Ascending aorta (tissue), 2 donors: Measurements from ENCODE around the gene KCNIP1. TPM values are rescaled to one million over a fixed set of nuclear protein-coding genes. Genes with fewer than 3 reads are reported as not detected.

Experiments
- DNase-seq, 2 donors: peaks; one replicate each; pipeline ENCODE4 v3.0.0-alpha.2; 2019; ENCODE audit warnings: low spot score in 2 of 2
- H3K27ac ChIP-seq, 2 donors: fragments of 200-600 bp; sonication (generic); one replicate each; pipeline ENCODE4 v1.5.1; 2016 to 2017; ENCODE audit warnings: mild to moderate bottlenecking in 1 of 2
- H3K27me3 ChIP-seq: fragments of 200-600 bp; sonication (generic); one replicate; pipeline ENCODE4 v1.5.1; 2017
- H3K36me3 ChIP-seq, 2 donors: fragments of 200-600 bp; sonication (generic); one replicate each; pipeline ENCODE4 v1.5.1; 2016
- H3K4me1 ChIP-seq, 2 donors: fragments of 200-600 bp; sonication (generic); one replicate each; pipeline ENCODE4 v1.5.1; 2016 to 2017; ENCODE audit warnings: mild to moderate bottlenecking in 1 of 2
- H3K4me3 ChIP-seq, 2 donors: fragments of 200-600 bp; sonication (generic); one replicate each; pipeline ENCODE4 v1.5.1; 2016 to 2017; ENCODE audit warnings: mild to moderate bottlenecking in 1 of 2
- H3K9me3 ChIP-seq, 2 donors: fragments of 200-600 bp; sonication (generic); one replicate each; pipeline ENCODE4 v1.5.1; 2016
- intact Hi-C: fragments of 100-400 bp; cut with DNase I; formaldehyde crosslinking; loops from one replicate; pipeline ENCODE4 v1.15.1; 2023
- total RNA-seq: library from RNA; depleted of rRNA; stranded (reverse); fragments of >200 nt; gene quantifications from one replicate; pipeline ENCODE4 v1.1.0, GENCODE V29; 2016
- TF ChIP-seq, protein P1 (sequence below), 3 experiments: fragments of 200-600 bp in 2 of 3; fragments of 450-650 bp in 1 of 3; sonication (generic) in 2 of 3; IDR thresholded peaks; one replicate each; pipeline ENCODE4 v1.5.1; 2016 to 2019; ENCODE audit warnings: antibody characterized with exemption in 3 of 3, mild to moderate bottlenecking in 1 of 3, moderate library complexity in 1 of 3

KCNIP1 gene
- total RNA-seq, 1 donor from 2014 or later: not detected

DNA sequence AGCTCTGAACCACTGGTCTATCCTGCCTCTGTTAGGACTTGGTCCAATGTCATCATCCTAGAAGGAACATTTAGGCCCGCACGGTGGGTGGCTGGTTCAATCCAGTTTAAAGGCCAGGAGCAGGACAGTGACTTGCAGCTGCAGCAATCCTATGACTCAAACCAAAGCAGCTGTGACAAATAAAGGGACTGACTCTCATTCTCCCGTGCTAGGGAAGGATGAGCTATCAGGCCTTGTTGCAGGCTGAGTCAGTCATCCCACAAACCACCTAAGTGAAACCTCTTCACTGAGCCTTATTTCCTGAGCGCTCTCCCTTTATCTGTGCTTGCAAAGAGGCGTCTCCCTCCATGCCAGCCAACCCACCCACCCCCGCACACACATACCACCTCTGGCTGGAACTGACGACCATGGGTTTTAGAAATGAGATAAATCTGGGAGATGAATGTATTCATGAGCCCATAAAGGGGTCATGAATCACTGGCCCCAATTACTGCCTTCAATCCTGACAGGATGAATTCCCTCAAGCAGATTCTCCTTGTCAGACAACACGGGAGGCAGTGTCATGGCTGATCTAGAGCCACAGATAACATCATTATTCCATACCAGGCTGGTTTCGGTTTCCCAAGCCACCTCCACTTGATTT is 93.4 kb downstream of the KCNIP1 start:
- no peak overlapping the region for H3K27ac ChIP-seq
- H3K27me3 ChIP-seq: no peaks in the 10 kb centered on the region
- TF ChIP-seq, protein P1, sequence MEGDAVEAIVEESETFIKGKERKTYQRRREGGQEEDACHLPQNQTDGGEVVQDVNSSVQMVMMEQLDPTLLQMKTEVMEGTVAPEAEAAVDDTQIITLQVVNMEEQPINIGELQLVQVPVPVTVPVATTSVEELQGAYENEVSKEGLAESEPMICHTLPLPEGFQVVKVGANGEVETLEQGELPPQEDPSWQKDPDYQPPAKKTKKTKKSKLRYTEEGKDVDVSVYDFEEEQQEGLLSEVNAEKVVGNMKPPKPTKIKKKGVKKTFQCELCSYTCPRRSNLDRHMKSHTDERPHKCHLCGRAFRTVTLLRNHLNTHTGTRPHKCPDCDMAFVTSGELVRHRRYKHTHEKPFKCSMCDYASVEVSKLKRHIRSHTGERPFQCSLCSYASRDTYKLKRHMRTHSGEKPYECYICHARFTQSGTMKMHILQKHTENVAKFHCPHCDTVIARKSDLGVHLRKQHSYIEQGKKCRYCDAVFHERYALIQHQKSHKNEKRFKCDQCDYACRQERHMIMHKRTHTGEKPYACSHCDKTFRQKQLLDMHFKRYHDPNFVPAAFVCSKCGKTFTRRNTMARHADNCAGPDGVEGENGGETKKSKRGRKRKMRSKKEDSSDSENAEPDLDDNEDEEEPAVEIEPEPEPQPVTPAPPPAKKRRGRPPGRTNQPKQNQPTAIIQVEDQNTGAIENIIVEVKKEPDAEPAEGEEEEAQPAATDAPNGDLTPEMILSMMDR (IDR thresholded peaks at IDR 0.05): no peak
- intact Hi-C loops: no loop called here
- H3K4me1 ChIP-seq: no peaks in the 10 kb centered on the region
- H3K4me3 ChIP-seq: no peak overlapping the region
- H3K36me3 ChIP-seq: no peaks in the 10 kb centered on the region
- DNase-seq: no peak
- no peaks in the 10 kb centered on the region for H3K9me3 ChIP-seq

DNA sequence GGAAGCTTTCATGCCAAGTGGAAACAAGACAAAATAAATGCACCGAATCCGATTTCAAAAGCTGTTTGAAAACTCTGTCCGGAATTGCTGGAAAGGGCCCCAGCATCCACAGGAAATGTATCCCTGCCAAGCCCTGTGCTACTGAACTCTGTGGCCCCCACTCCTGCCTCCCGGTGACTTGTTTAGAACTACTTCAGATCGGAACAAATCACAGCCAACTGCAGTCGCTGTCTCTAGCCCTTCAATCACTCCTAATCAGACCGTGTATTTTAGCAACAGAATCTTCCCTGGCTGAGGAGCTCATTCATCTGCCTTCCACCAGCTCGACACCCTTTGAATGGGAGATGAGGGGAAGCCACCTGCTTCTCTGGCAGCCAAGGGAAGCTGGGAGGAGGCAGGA is 94.1 kb downstream of the KCNIP1 start:
- intact Hi-C loops: no loop called here
- no peaks in the 10 kb centered on the region for H3K27me3 ChIP-seq
- H3K36me3 ChIP-seq: no peaks in the 10 kb centered on the region
- H3K4me1 ChIP-seq: no peaks in the 10 kb centered on the region
- H3K4me3 ChIP-seq: no peak overlapping the region
- H3K9me3 ChIP-seq: no peaks in the 10 kb centered on the region
- TF ChIP-seq, protein P1 (IDR thresholded peaks at IDR 0.05): no peak
- DNase-seq: no peak
- no peak overlapping the region for H3K27ac ChIP-seq

DNA sequence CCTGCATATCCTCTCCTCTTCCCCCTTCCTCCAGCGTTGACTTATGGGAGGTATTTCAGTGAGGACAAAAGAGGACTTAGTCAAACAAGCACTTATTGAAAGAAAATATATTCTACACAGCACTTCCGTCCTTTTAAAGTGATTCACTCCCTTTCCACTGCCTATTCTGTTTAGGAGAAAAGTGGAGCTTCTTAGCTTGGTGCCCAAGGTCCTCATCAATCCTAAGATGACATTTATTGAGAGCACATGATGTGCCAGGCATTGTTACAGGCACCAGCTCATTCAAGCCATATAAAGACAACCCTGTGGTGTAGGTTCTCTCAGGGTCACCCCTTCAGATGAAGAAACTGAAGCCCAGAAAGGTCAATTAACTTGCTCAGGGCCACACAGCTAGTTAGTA is 95.9 kb downstream of the KCNIP1 start:
- no peak for DNase-seq
- Histone ChIP-seq H3K4me1 (no peaks in the 10 kb centered on the region), H3K27me3 (no peaks in the 10 kb centered on the region), H3K27ac (no peak overlapping the region), H3K9me3 (no peaks in the 10 kb centered on the region), H3K4me3 (no peak overlapping the region), H3K36me3 (no peaks in the 10 kb centered on the region)
- intact Hi-C loops: no loop called here
- TF ChIP-seq, protein P1 (IDR thresholded peaks at IDR 0.05): no peak

DNA sequence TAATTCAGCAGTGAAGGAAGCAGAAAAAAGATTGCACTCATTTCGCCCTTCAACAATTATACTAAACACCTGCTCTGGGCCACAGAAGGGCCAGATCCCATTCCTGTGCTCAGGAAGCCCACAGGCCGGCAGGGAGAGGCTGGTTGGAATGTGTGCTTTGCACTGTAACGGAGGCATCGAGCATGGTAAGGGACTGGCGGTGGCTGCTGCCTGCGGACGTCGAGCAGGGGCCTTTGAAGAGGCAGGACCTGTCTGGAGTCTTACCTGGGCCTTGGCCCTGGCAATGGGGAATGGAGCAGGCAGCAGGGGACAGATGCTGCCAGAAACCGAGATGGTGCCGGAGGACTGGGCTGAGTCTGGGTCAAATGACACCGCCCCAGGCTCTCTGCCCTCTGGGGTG is 97.8 kb downstream of the KCNIP1 start:
- Histone ChIP-seq H3K27me3 (no peaks in the 10 kb centered on the region), H3K9me3 (no peaks in the 10 kb centered on the region), H3K4me1 (no peaks in the 10 kb centered on the region), H3K36me3 (no peaks in the 10 kb centered on the region), H3K4me3 (no peak overlapping the region), H3K27ac (no peak overlapping the region)
- no peak for DNase-seq
- TF ChIP-seq, protein P1 (IDR thresholded peaks at IDR 0.05): no peak
- intact Hi-C loops: no loop called here

DNA sequence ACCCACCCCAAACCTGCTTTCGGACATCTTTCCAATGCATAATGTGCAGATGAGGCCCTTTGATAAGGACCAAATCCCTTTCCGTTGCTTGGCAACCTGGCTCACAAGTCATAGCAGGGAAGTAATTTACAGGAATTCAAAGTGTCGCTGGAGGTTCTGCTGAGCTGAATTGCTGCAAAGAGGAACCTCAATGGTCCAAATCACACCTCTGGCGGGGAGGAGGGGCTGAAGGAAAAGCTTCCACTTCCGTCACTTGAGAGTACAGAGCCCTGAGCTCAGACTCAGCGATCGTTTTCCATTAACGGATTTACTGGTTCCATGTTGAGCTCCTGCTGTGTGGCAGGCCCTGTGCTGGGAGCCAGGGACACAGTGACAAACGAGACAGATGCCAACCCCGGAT is 99.3 kb downstream of the KCNIP1 start:
- H3K27ac ChIP-seq: no peak overlapping the region
- intact Hi-C loops: no loop called here
- H3K4me1 ChIP-seq: no peaks in the 10 kb centered on the region
- H3K27me3 ChIP-seq: no peaks in the 10 kb centered on the region
- H3K9me3 ChIP-seq: no peaks in the 10 kb centered on the region
- H3K36me3 ChIP-seq: no peaks in the 10 kb centered on the region
- DNase-seq: no peak
- TF ChIP-seq, protein P1 (IDR thresholded peaks at IDR 0.05): no peak
- no peak overlapping the region for H3K4me3 ChIP-seq
